Osteoblast (primary cell): ENCODE results near the gene OSTF1. TPM values are rescaled to one million over a fixed set of nuclear protein-coding genes. Genes with fewer than 3 reads are reported as not detected.

Source experiments
- DNase-seq: peaks from one replicate; pipeline ENCODE4 v3.0.0; 2011; ENCODE audit warnings: low spot score, mixed read lengths; ENCODE audit not compliant: insufficient read length; ENCODE audit errors: missing footprints
- H2AFZ ChIP-seq: 2 replicates; pipeline ENCODE4 v1.6.0; 2011; ENCODE audit warnings: mild to moderate bottlenecking, low read length
- H3K27ac ChIP-seq: 2 replicates; pipeline ENCODE4 v1.5.1; 2011; ENCODE audit warnings: mild to moderate bottlenecking, low read depth, low read length, moderate library complexity
- H3K27me3 ChIP-seq: 2 replicates; pipeline ENCODE4 v1.6.0; 2012; ENCODE audit warnings: mild to moderate bottlenecking, control low read depth, inconsistent platforms, low read length, moderate library complexity; ENCODE audit not compliant: insufficient read depth
- H3K36me3 ChIP-seq: 2 replicates; pipeline ENCODE4 v1.5.1; 2011; ENCODE audit warnings: mild to moderate bottlenecking, low read length, control low read depth, moderate library complexity; ENCODE audit not compliant: insufficient read depth
- H3K4me1 ChIP-seq: 2 replicates; pipeline ENCODE4 v1.5.1; 2011; ENCODE audit warnings: mild to moderate bottlenecking, low read length, control low read depth, moderate library complexity; ENCODE audit not compliant: insufficient read depth
- H3K4me2 ChIP-seq: 2 replicates; pipeline ENCODE4 v1.6.0; 2011; ENCODE audit warnings: mild to moderate bottlenecking, low read length; ENCODE audit not compliant: insufficient read depth
- H3K4me3 ChIP-seq: fragments of 200-600 bp; sonication (generic); 3 replicates; pipeline ENCODE4 v1.5.1; 2012; ENCODE audit warnings: mild to moderate bottlenecking, low read length, inconsistent platforms; ENCODE audit not compliant: insufficient read depth
- H3K79me2 ChIP-seq: 2 replicates; pipeline ENCODE4 v1.6.0; 2012; ENCODE audit warnings: mild to moderate bottlenecking, low read length, control low read depth, inconsistent platforms; ENCODE audit not compliant: insufficient read depth
- H3K9me3 ChIP-seq: 2 replicates; pipeline ENCODE4 v1.5.1; 2011; ENCODE audit warnings: low read depth, low read length, control low read depth
- H4K20me1 ChIP-seq: 2 replicates; pipeline ENCODE4 v1.6.0; 2012; ENCODE audit warnings: mild to moderate bottlenecking, low read length, control low read depth; ENCODE audit not compliant: insufficient read depth
- CTCF ChIP-seq: IDR thresholded peaks from 2 replicates; pipeline ENCODE4 v1.5.1; 2011; ENCODE audit warnings: mild to moderate bottlenecking, low read depth, low read length, moderate library complexity; ENCODE audit errors: extremely low read depth
- total RNA-seq: library from RNA; depleted of rRNA; stranded (reverse); fragments of >200 nt; gene quantifications from 2 replicates; pipeline ENCODE4 v1.2.3, GENCODE V29; 2012

OSTF1 gene
- total RNA-seq, 1 donor, result 30.0 TPM

GRCh38 chr9:75184471-75184870 is 96.2 kb downstream of the OSTF1 start:
- Histone ChIP-seq H2AFZ (peak overlapping the region; percentile 19), H3K4me1 (peaks cover 10% of the 10 kb centered on the region), H4K20me1 (no peaks in the 10 kb centered on the region), H3K9me3 (no peaks in the 10 kb centered on the region), H3K27ac (no peak overlapping the region), H3K27me3 (no peaks in the 10 kb centered on the region), H3K79me2 (no peaks in the 10 kb centered on the region), H3K36me3 (no peaks in the 10 kb centered on the region), H3K4me2 (no peak overlapping the region), H3K4me3 (no peak overlapping the region)
- DNase-seq, result no peak
- TF ChIP-seq CTCF, result no peak

GRCh38 chr9:75185585-75186170 is 97.4 kb downstream of the OSTF1 start:
- no peaks in the 10 kb centered on the region for H3K9me3 ChIP-seq
- no peaks in the 10 kb centered on the region for H3K36me3 ChIP-seq
- no peak overlapping the region for H3K4me2 ChIP-seq
- no peak overlapping the region for H2AFZ ChIP-seq
- no peak overlapping the region for H3K27ac ChIP-seq
- no peaks in the 10 kb centered on the region for H4K20me1 ChIP-seq
- H3K4me3 ChIP-seq, result no peak overlapping the region
- H3K79me2 ChIP-seq, result no peaks in the 10 kb centered on the region
- peak; percentile 75 for TF ChIP-seq CTCF
- H3K27me3 ChIP-seq, result no peaks in the 10 kb centered on the region
- H3K4me1 ChIP-seq, result peaks cover 10% of the 10 kb centered on the region
- DNase-seq, result no peak

GRCh38 chr9:75186767-75187380 is 98.6 kb downstream of the OSTF1 start:
- no peak overlapping the region for H3K4me2 ChIP-seq
- H2AFZ ChIP-seq, result no peak overlapping the region
- H3K27me3 ChIP-seq, result no peaks in the 10 kb centered on the region
- no peak overlapping the region for H3K4me3 ChIP-seq
- H3K4me1 ChIP-seq, result peaks cover 10% of the 10 kb centered on the region
- no peak overlapping the region for H3K27ac ChIP-seq
- no peaks in the 10 kb centered on the region for H4K20me1 ChIP-seq
- no peaks in the 10 kb centered on the region for H3K79me2 ChIP-seq
- H3K9me3 ChIP-seq, result no peaks in the 10 kb centered on the region
- no peaks in the 10 kb centered on the region for H3K36me3 ChIP-seq
- DNase-seq, result no peak
- peak; percentile 85 for TF ChIP-seq CTCF

GRCh38 chr9:75188756-75189155 is 100.4 kb downstream of the OSTF1 start:
- H3K79me2 ChIP-seq, result no peaks in the 10 kb centered on the region
- DNase-seq, result no peak
- H3K9me3 ChIP-seq, result no peaks in the 10 kb centered on the region
- H3K4me2 ChIP-seq, result no peak overlapping the region
- peaks cover 8% of the 10 kb centered on the region for H3K4me1 ChIP-seq
- H3K4me3 ChIP-seq, result no peak overlapping the region
- no peak for TF ChIP-seq CTCF
- no peak overlapping the region for H3K27ac ChIP-seq
- no peaks in the 10 kb centered on the region for H3K36me3 ChIP-seq
- H3K27me3 ChIP-seq, result no peaks in the 10 kb centered on the region
- H2AFZ ChIP-seq, result no peak overlapping the region
- H4K20me1 ChIP-seq, result no peaks in the 10 kb centered on the region
